Ovary (tissue), 9 donors: ENCODE data around the gene JAML. TPM values are rescaled to one million over a fixed set of nuclear protein-coding genes. Genes with fewer than 3 reads are reported as not detected.

Source experiments
- DNase-seq, 5 donors: peaks; one replicate each; pipeline ENCODE4 v3.0.0-alpha.2; 2019 to 2020
- H3K27ac ChIP-seq, 2 donors: fragments of 200-600 bp; one replicate each; pipeline versions ENCODE4 v1.5.1 to v1.8.0; 2019 to 2022
- H3K27me3 ChIP-seq: fragments of 200-600 bp; one replicate; pipeline ENCODE4 v1.8.0; 2022
- H3K36me3 ChIP-seq: fragments of 200-600 bp; sonication (generic); one replicate; pipeline ENCODE4 v1.5.1; 2019
- H3K4me1 ChIP-seq: one replicate; pipeline ENCODE4 v1.8.1; 2013; ENCODE audit warnings: mild to moderate bottlenecking, moderate library complexity; ENCODE audit not compliant: insufficient read depth
- H3K4me3 ChIP-seq: fragments of 200-600 bp; sonication (generic); one replicate; pipeline ENCODE4 v1.5.1; 2017
- H3K9me3 ChIP-seq, 2 donors: fragments of 200-600 bp in 1 of 2; sonication (generic) in 1 of 2; one replicate each; pipeline versions ENCODE4 v1.5.1 to v1.8.1; 2013 to 2019; ENCODE audit warnings: mild to moderate bottlenecking in 1 of 2, moderate library complexity in 1 of 2
- CTCF ChIP-seq, 3 donors: fragments of 450-650 bp in 2 of 3; fragments of 200-600 bp in 1 of 3; IDR thresholded peaks; one replicate each; pipeline versions ENCODE4 v1.5.1 to v1.8.0; 2016 to 2022; ENCODE audit warnings: antibody characterized with exemption in 3 of 3, mild to moderate bottlenecking in 1 of 3
- EP300 ChIP-seq: sonication (generic); formaldehyde crosslinking; IDR thresholded peaks from one replicate; pipeline ENCODE4 v1.6.1; 2017; ENCODE audit warnings: antibody characterized with exemption
- POLR2A ChIP-seq: fragments of 450-650 bp; IDR thresholded peaks from one replicate; pipeline ENCODE4 v1.6.1; 2017; ENCODE audit warnings: antibody characterized with exemption, mild to moderate bottlenecking, moderate library complexity
- WGBS, 3 donors: extraction: QIAGEN DNeasy Blood & Tissue Kit in 1 of 3; methylation state at CpG; one replicate each; pipeline versions ENCODE4 v1.1.5 to v1.1.7; 2013 to 2017; 5-methylcytosine and 5-hydroxymethylcytosine counted together
- intact Hi-C, 4 donors: fragments of 100-400 bp; cut with DNase I; formaldehyde crosslinking; loops; one replicate each; pipeline versions ENCODE4 v1.11.0 to v1.15.1; 2022 to 2023
- polyA plus RNA-seq, 2 donors: library from polyadenylated mRNA; stranded (reverse); fragments of 200-250 nt in 1 of 2; fragments of 350-450 nt in 1 of 2; fragmentation: Illumina TruSeq in 1 of 2; extraction: RNeasy Lipid Tissue Mini Kit (QIAGEN cat#74804) in 1 of 2; gene quantifications; one replicate each; pipeline ENCODE4 v1.2.3, GENCODE V29; 2013 to 2014
- total RNA-seq, 7 donors: library from RNA; depleted of rRNA in 2 of 7; stranded (reverse); fragments of >200 nt in 2 of 7; fragmentation: NEBNext Ultra II Directional in 3 of 7; extraction: Animal tissue kit (Norgen Biotek cat#: 25700) in 3 of 7; gene quantifications; one replicate each; pipeline versions ENCODE4 v1.1.0 to v1.2.4, GENCODE V29; 2016 to 2023
- donor health status: DM: no; HTN: no; CAD: no; lungs with moderate emphysema.
- donor health status: DM: no; HTN: no; CAD: no.
- donor health status: Bipolar disorder and iron deficiency.
- donor health status: DM: yes; HTN: yes; CAD: no.
- donor health status: DM: no; HTN: no; CAD: no.
- donor health status: DM: yes; HTN: yes; CAD: no.

Gene JAML
- total and polyA plus RNA-seq, 9 donors = 0.79 to 18.0 (median 2.0) TPM

DNA sequence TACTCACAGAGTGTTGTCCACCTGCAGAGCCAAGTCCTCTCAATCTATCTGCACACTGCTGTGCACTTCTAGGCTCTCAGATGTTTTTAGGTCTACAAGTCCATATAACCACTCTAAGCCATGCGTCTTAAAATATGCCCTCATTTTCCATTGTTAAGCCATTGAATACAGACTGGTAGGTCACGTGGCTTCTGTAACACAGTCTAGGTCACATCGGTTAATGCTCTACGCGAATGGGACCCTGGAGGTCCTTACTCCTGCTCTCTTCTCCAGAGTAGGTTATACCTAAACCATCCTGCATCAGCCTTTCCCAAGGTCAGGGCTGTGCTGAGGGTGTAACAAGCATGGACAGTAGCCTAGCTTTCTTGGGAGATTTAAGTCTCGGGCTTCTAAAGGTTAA is 819 bp downstream of the JAML start:
- no peaks in the 10 kb centered on the region for H3K9me3 ChIP-seq
- no peak for TF ChIP-seq POLR2A
- no peak for TF ChIP-seq EP300
- no peak for TF ChIP-seq CTCF (IDR thresholded peaks at IDR 0.05)
- intact Hi-C loops = no loop called here
- H3K36me3 ChIP-seq = no peaks in the 10 kb centered on the region
- no peaks in the 10 kb centered on the region for H3K27me3 ChIP-seq
- H3K27ac ChIP-seq = no peak overlapping the region
- no peaks in the 10 kb centered on the region for H3K4me1 ChIP-seq
- WGBS, 3 donors = 71 to 90% (median 89%) methylated on average over 6 of the region's 6 CpGs
- no peak overlapping the region for H3K4me3 ChIP-seq
- no peak for DNase-seq

DNA sequence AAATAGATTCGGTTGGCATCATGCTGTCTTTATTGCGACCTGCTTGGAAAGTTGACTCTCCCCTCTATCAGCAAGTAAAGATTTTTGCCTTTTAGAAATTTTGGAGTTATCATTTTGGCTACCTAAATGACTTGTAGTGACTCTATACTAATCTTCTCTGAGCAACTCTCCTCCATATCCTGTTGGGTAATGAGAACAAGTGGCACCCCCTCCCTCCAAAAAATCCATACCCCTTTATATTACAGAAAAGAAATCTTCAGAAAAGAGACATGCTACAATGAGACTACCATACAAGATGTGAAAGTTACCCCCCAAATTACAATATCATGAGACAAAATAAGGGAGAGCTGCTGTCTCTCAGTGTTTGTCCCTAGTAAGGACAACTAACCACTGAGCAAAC is 1.2 kb downstream of the JAML start:
- intact Hi-C loops = no loop called here
- H3K9me3 ChIP-seq = no peaks in the 10 kb centered on the region
- TF ChIP-seq EP300 (no peak), CTCF (IDR thresholded peaks at IDR 0.05) (no peak), POLR2A (no peak)
- H3K4me3 ChIP-seq = no peak overlapping the region
- WGBS, 3 donors = 65 to 81% (median 71%) methylated on average over 2 of the region's 2 CpGs
- no peaks in the 10 kb centered on the region for H3K27me3 ChIP-seq
- H3K36me3 ChIP-seq = no peaks in the 10 kb centered on the region
- DNase-seq = no peak
- no peaks in the 10 kb centered on the region for H3K4me1 ChIP-seq
- H3K27ac ChIP-seq = no peak overlapping the region

GRCh38 chr11:118222437-118222836 is 2.4 kb downstream of the JAML start:
- TF ChIP-seq EP300 = no peak
- no peak for TF ChIP-seq POLR2A
- TF ChIP-seq CTCF (IDR thresholded peaks at IDR 0.05) = no peak
- no peak overlapping the region for H3K27ac ChIP-seq
- intact Hi-C loops = no loop called here
- WGBS, 3 donors = 44 to 63% (median 48%) methylated on average over 4 of the region's 4 CpGs
- no peaks in the 10 kb centered on the region for H3K9me3 ChIP-seq
- no peaks in the 10 kb centered on the region for H3K27me3 ChIP-seq
- H3K36me3 ChIP-seq = no peaks in the 10 kb centered on the region
- H3K4me1 ChIP-seq = no peaks in the 10 kb centered on the region
- no peak for DNase-seq
- H3K4me3 ChIP-seq = no peak overlapping the region

GRCh38 chr11:118221419-118221818 is 3.4 kb downstream of the JAML start:
- intact Hi-C loops = no loop called here
- Histone ChIP-seq H3K4me1 (no peaks in the 10 kb centered on the region), H3K27me3 (no peaks in the 10 kb centered on the region), H3K9me3 (no peaks in the 10 kb centered on the region), H3K4me3 (no peak overlapping the region), H3K36me3 (no peaks in the 10 kb centered on the region), H3K27ac (no peak overlapping the region)
- WGBS, 3 donors = 57 to 71% (median 68%) methylated on average over 5 of the region's 5 CpGs
- TF ChIP-seq CTCF (IDR thresholded peaks at IDR 0.05) = no peak
- no peak for TF ChIP-seq EP300
- TF ChIP-seq POLR2A = no peak
- DNase-seq = no peak

DNA sequence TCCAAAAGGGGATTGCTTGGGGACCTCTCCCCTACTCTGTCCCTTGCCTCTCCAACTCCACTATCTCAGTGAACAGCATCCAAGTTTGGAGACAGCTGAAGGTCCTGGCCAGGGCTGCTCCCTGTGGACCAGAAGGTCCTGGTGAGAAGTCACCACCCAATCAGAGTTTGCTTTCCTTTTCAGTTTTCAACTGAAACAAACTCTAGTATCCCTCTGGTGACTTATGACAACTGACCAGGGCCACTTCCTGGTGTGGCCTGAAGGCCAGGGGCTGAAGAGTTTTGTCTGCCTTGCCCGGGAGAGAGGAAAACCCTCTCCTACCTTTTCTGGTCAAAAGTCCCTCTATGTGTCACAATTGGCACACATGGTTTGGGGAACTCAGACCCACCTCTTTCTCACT is 5.1 kb downstream of the JAML start:
- no peaks in the 10 kb centered on the region for H3K36me3 ChIP-seq
- DNase-seq = no peak
- TF ChIP-seq POLR2A (no peak), EP300 (no peak), CTCF (IDR thresholded peaks at IDR 0.05) (no peak)
- no peaks in the 10 kb centered on the region for H3K9me3 ChIP-seq
- intact Hi-C loops = no loop called here
- 72 to 88% (median 72%) methylated on average over 1 of the region's 1 CpG for WGBS, 3 donors
- no peak overlapping the region for H3K27ac ChIP-seq
- H3K4me1 ChIP-seq = no peaks in the 10 kb centered on the region
- no peak overlapping the region for H3K4me3 ChIP-seq
- no peaks in the 10 kb centered on the region for H3K27me3 ChIP-seq
